Glomerular endothelial cell (primary cell): ENCODE results near the gene STK39. TPM values are rescaled to one million over a fixed set of nuclear protein-coding genes. Genes with fewer than 3 reads are reported as not detected.

Experiments
- DNase-seq: peaks from one replicate; pipeline ENCODE4 v3.0.0-alpha.2; 2011; ENCODE audit warnings: low read depth, low spot score; ENCODE audit errors: extremely low read depth
- total RNA-seq: library from RNA; depleted of rRNA; stranded (reverse); fragments of >200 nt; gene quantifications from 2 replicates; pipeline ENCODE4 v1.2.3, GENCODE V29; 2015

STK39 gene
- total RNA-seq, 1 donor from 2014 or later: 11.8 TPM

GRCh38 chr2:167941604-167942003, 305.8 kb downstream of the STK39 start:
- no peak for DNase-seq

GRCh38 chr2:167940734-167941507, 306.5 kb downstream of the STK39 start:
- no peak for DNase-seq

- no peak for DNase-seq
Observed at GRCh38 chr2:167940346-167940725, 307.1 kb downstream of the STK39 start.

DNA sequence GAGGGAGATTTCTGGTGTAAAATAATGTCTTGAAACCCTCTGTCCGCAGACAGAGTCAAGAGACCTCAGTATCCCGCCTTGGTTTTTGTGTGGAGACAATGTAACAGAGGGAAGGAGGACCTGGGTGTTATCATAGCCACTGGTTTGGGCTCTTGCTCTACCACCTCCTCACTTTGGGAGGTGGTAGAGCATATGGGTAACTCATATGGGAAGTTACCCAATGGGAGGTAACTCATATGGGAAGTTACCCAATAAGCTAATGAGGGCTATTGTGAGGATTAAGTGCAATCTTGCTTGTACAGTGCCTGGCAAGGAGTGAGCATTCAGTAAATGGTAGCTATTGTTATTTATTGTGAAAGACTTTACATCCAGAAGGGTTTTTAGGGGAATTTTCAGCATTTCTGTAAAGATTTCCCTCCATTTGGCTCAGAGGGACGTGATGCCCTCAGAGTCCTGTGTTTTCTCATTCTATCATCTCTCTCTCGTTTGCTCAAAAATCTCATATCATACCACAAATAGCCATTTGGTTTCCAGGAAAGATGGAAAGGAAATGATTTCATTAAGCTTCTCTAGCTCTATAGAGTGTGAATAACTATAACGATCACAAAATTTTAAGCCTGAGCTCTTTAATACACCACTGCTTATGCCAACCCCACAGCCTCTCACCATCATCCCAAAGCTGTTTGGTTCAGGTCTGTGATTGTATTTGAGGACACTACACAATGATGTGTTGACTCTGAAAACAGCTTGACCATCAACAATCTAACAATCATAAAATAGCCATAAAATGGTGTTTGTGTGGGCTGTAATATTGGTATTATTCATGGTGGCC, 307.7 kb downstream of the STK39 start:
- DNase-seq: no peak

- no peak for DNase-seq
Observed at GRCh38 chr2:167937403-167937802, 310.0 kb downstream of the STK39 start.

DNA sequence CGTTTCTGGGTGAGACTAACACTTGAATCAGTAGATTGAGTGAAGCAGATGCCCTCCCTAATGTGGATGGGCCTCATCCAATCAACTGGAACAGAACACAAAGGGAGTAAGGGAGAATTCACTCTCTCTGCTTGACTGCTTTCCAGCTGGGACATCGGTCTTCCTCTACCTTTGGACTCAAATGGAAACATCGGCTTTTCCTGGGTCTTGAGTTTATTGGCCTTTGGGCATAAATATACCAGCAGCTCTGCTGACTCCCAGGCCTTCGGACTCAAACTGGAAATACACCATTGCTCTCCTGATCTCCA, 311.6 kb downstream of the STK39 start:
- no peak for DNase-seq

GRCh38 chr2:167933097-167933814, 314.1 kb downstream of the STK39 start:
- DNase-seq: no peak

- no peak for DNase-seq
Observed at GRCh38 chr2:167932123-167932693, 315.2 kb downstream of the STK39 start.

DNA sequence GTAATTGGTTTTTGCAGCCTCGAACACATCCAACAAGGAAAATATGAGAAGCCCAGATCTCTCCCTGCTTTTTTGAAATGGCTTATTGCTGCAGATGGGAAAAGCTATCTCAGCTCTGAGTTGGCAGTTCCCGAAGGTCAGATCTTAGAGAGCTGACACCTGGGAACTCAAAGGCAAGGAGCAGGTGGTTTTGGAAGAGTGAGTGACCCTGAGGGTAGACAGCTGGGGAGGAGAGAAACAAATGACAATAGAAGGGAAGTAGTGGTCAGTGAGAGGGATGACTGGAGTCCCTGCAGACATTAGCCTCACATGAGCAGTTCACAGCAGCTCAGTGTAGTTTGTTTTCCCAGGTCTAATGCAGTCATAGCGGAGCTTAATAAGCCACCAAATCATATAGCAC, 317.9 kb downstream of the STK39 start:
- no peak for DNase-seq

GRCh38 chr2:167928434-167928833, 319.0 kb downstream of the STK39 start:
- DNase-seq: no peak

GRCh38 chr2:167925758-167926157, 321.6 kb downstream of the STK39 start:
- no peak for DNase-seq

GRCh38 chr2:167924556-167924955, 322.8 kb downstream of the STK39 start:
- DNase-seq: no peak

- no peak for DNase-seq
Observed at GRCh38 chr2:167916756-167917155, 330.6 kb downstream of the STK39 start.

DNA sequence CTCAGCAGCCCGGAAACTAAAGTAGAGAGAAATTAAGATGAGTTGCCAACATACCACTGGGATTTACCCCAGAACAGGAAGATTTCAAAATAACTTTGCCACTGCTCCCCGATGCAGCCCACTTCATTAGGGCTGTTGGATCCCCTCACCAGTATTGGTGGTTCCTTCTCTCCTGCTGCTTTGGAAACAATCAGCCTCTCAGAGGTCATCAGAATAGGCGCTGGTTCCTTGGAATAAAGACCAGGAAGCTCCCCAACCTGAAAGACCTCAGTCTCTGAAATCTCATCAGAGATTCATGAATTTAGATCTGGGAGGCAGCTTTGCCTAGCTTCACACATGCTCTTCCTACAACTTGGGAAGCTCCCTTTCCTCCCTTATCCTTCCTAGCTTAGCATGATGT, 332.4 kb downstream of the STK39 start:
- DNase-seq: no peak

GRCh38 chr2:167908786-167909185, 338.6 kb downstream of the STK39 start:
- no peak for DNase-seq

GRCh38 chr2:167905668-167906067, 341.7 kb downstream of the STK39 start:
- DNase-seq: no peak

Other genes with a start within 250 kb of the STK39 start
- gene CERS6, start 208.7 kb upstream of the STK39 start, total RNA-seq: 11.3 and 13.5 TPM in 2 replicates